RCC 7860 (cell line): ENCODE data around the gene PRPSAP1.
A peak's percentile ranks its signal among the peaks of the same experiment; 100 is the strongest.

Experiments
- DNase-seq: peaks from one replicate; pipeline ENCODE4 v3.0.0-alpha.2; 2015; ENCODE audit warnings: low spot score
- FAIRE-seq: peaks from 2 replicates; lab custom pipeline; 2012; peaks lifted over from hg19 to GRCh38; lab: Jason Lieb, UNC

PRPSAP1 gene

GRCh38 chr17:76383546-76384221 lies 30.0 kb upstream of the PRPSAP1 start:
- FAIRE-seq (no peak), DNase-seq (peak; percentile 33)

DNA sequence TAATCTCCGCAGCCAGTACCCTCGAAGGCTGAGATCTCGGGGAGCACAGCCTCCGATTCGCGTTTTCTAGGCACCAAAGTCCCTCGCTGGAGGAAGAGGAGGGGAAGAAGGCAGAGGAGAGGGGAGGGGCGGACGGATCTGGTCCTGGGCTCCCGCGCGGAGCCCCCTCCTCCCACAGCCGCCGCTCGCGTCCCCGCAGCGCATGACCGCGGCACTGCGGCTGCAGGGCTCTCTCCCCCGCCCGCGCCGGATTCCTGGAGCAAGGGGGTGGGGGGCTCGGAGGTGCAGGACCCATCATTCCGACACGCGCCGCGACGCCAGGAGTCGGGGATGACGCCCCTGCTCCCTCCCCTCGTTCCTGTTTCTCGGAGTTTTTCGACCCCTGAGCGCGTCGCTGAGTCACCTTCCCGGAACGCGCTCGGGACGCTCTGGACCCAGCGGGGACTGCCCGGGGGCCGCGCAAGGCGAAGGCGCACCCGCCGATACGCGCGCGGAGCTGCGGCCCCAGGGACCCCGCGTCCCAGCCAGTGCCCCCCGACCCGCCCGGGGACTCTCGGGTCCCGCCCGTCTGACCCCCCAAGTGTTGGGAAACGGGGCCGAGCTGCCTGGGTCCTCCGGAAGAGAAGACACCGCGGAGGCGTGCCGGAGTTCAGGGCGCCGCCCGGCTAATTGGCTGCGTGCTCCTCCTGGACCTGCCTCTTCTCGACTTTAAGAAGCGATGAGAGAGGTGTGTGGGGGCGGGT lies 29.3 kb upstream of the PRPSAP1 start:
- DNase-seq, result peak; percentile 49
- FAIRE-seq, result no peak

- no peak for DNase-seq
- FAIRE-seq, result no peak
Measured at GRCh38 chr17:76382351-76382802, 28.7 kb upstream of the PRPSAP1 start.

DNA sequence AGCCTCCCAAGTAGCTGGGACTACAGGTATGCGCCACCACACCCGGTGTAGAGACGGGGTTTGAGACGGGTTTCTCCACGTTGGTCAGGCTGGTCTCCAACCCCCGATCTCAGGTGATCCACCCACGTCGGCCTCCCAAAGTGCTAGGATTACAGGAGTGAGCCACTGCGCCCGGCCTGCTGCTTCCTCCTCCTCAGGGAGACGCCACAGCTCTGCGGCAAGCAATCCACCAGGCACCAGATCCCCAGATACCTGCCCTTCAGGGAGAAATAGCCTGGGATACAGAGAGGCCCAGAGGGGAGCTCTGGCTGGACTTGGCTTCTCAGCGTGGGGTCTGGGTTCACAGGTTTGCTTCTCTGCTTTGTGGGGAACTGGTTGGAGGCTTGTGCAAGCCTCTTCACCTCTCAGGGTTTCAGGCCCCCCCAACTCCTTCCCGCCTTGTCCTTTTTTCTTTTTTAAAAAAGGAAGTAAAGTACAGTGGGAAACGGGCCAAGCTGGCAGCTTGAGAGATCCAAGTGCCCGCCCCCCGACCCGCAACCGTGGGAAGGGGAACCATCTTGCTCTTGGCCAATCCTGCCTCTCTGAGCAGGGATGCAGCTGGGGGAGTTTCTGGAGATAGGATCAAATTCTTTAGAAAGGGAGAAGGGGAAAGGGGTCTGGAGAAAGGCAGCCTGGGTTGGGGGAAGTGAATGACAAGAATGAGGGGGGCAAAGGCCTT lies 28.1 kb upstream of the PRPSAP1 start:
- no peak for DNase-seq
- FAIRE-seq, result no peak

DNA sequence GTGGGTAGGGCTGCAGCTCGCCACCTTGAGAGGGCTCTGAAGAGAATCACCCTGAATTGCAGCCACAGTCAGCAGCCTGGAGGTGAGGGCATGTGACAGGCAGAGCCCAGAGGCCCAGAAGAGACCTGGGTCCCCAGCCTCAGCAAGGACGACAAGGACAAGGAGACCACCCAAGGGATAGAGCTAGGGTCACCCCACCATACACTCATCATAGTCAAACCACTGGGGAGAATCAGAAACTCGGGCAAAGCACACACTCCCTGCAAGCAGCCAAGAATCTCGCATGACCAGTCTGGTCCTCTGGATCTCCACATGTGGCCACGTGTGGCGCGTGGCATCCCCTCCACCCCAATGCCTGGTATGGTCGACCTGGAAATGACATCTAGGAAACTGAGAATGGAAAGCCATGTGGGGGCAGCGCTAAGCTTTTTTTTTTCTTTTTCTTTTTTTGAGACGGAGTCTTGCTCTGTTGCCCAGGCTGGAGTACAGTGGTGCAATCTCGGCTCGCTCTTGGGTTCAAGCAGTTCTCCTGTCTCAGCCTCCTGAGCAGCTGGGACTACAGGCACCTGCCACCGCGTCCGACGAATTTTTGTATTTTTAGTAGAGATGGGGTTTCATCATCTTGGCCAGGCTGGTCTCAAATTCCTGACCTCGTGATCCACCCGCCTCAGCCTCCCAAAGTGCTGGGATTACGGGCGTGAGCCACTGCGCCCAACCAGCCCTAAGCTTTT lies 26.1 kb upstream of the PRPSAP1 start:
- no peak for DNase-seq
- no peak for FAIRE-seq

GRCh38 chr17:76379275-76379641 lies 25.5 kb upstream of the PRPSAP1 start:
- no peak for FAIRE-seq
- DNase-seq, result peak; percentile 13

GRCh38 chr17:76378548-76379274 lies 25.0 kb upstream of the PRPSAP1 start:
- DNase-seq (no peak), FAIRE-seq (no peak)

DNA sequence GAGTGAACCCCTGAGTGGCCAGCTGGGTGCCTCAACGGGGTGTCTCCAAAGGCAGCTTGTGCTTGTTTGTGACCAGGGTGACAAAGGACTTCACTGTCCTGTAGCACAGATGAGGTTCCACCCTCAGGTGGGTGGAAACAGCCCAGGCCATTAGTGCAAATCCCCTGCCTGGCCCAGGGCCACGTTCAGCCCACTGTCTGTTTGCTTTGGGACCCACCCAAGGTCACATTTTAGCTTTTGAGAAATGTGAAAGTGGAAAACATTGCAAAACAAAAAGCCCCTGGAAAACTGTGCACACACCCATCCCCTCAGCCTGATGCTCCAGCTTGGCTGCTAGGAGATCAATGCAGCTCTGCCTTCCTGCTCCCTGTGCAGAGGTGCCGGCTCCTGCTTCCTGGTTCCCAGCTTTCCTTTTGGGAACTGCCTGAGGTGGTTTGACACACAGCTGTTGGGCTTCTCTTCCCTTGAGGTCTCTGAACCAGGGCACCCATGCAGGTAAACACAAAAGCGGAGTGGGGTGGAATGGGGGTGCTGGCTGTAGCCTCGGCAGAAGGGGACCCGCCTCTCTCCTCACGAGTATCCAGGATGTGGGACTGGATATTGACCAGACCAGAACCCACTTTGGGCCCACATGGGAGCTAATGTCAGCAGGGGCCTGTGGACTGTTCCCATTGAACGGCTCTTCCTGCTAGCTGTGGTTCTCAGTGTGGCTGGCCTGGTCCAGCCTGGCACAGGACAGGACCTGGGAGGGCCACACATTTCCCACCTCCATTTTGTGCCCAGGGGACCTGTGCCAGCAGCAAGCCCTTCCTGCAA lies 22.8 kb upstream of the PRPSAP1 start:
- no peak for FAIRE-seq
- no peak for DNase-seq

DNA sequence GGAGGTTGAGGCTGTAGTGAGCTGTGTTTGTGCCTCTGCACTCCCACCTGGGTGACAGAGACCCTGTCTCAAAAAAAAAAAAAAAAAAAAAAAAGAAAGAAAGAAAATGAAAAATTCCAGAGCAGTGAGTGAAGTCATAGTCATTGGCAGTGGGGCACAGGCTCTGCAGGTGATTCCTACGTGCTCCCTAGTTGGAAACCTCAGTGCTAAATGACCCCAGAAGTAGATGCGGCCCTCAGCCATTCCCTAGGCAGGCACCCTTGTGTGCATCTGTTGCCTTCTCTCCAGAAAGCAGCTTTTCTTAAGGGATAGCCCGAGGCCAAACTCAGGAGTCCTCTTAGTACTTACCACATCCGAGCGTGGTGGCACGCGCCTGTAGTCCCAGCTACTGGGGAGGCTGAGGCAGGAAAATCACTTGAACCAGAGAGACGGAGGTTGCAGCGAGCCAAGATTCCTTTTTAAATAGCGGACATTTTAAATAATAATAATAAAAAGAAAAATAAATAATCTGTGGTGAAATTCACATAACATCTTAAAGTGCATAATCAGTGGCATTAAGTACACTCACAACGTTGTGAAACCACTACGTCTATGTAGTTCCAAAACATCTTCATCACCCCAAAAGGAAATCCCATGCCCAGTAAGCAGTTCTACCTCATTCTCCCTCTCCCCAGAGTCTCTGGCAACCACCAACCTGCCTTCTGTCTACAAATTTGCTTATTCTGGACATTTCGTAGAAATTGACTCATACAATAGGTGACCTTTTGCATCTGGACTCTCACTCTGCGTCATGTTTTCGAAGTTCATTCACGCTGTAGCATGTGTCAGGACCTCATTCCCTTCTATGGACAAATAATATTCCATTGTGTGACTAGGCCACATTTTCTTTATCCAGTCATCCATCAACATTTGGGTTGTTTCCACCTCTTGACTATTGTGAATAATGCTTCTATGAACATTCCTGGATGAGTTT lies 18.2 kb upstream of the PRPSAP1 start:
- FAIRE-seq, result peak; percentile 95
- peak; percentile 99 for DNase-seq

GRCh38 chr17:76370261-76370993 lies 16.7 kb upstream of the PRPSAP1 start:
- FAIRE-seq (peak; percentile 95), DNase-seq (peak; percentile 98)

DNA sequence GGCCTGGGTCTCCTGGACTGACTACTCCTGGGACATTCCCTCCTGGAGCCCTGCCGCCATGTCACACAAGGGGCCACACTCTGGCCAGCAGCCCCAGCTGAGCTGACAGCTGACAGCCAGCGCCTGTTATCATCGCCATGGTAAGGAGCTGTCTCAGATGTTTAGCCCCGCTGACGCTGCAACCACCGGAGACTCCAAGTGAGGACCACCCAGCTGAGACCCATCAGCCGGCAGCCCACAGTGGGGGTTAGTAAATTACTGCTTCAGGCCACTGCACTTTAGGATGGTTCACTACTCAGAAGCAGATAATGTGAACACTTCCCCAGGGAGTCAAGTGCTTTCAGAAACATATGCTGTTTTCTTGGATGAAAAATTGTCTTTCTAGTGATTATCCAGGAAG lies 16.1 kb upstream of the PRPSAP1 start:
- FAIRE-seq (no peak), DNase-seq (no peak)

DNA sequence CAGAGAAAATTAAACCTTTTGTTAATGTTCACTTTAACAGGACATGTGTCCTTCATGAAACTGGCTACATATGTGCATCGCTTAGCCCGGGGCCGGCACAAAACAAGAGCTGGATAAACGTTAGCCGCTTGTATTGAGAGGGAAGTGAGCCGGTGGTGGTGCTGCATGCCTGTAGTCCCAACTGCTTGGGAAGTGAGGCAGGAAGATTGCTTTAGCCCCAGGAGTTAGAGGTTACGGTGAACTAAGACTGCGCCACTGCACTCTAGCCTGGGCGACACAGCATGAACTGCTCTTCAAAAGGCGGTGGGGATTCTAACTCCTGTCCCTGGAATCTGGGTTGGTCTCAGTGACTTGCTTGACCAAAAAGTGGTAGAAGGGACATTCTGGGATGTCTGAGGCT lies 15.7 kb upstream of the PRPSAP1 start:
- FAIRE-seq (no peak), DNase-seq (no peak)

- DNase-seq (no peak), FAIRE-seq (no peak)
Measured at GRCh38 chr17:76368545-76368944, 14.8 kb upstream of the PRPSAP1 start.

DNA sequence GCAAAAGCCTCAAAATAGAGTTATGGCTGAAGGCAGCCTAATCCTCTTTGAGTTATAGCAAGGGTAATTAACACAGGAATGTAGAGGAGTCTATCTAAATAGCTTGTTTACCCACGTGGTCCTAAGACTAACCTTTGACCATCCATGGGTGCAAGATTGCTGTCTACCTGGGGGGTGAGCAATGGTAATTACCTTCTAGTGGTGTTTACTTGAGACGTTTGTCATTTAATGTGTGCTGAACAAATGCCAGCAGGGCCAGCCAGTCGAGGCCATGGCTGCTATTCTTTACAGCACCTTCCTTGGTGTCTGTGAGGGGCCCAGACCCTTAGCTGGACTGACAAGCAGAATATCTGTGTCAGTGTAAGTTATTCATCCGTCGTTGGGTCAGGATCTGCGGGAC lies 13.9 kb upstream of the PRPSAP1 start:
- FAIRE-seq (no peak), DNase-seq (no peak)

DNA sequence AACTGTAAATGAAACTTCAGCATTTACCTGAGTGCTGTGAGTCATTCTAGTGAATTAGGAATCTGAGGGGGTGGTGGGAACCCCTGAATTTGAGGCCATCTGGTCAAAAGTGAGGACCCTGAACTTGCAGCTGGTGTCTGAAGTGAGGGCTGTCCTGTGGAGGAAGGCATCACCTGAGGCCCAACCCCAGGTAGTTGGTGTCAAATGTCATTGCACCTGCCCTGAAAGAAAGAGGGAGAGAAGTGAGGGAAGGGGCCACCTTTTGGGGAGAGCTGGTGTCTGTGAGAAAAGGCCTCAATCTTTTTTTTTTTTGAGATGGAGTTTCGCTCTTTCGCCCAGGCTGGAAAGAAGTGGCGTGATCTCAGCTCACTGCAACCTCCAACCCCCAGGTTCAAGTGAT lies 12.5 kb upstream of the PRPSAP1 start:
- FAIRE-seq, result no peak
- no peak for DNase-seq

- FAIRE-seq, result no peak
Measured at GRCh38 chr17:76365256-76365903, 11.7 kb upstream of the PRPSAP1 start.

DNA sequence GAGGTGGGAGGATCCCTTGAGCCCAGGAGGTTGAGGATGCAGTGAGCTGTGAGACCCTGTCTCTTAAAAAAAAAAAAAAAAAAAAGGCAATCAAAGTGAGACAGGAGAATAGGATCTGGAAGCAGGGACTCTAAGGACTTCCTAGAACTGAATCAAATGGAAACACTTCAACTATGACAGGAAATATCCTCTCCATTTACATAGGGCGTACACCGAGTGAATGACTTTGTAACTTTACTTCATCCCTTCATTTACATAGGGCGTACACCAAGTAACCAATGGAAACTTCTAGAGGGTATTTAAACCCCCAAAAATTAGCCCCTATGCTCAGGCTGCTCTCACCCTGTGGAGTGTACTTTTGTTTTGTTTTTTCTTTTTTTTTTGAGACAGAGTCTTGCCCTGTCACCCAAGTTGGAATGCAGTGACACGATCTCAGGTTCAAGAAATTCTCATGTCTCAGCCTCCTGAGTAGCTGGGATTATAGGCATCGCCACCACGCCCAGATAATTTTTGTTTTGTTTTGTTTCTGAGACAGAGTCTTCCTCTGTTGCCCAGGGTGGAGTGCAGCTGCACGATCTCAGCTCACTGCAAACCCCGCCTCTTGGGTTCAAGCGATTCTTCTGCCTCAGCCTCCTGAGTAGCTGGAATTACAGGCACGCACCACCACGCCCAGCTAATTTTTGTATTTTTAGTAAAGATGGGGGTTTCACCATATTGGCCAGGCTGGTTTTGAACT lies 9.6 kb upstream of the PRPSAP1 start:
- DNase-seq (no peak), FAIRE-seq (no peak)

More at GRCh38 chr17:76365256-76365903, 11.7 kb upstream of the PRPSAP1 start:
- no peak for DNase-seq
